ENCODE results near the gene CTCF. TPM values are rescaled to one million over a fixed set of nuclear protein-coding genes. Genes with fewer than 3 reads are reported as not detected.

The CTCF gene
- total and polyA plus RNA-seq, 10 of the 15 experiments (the other 5 are each of a cell fraction or from before 2014, with no cell fraction given), result 9.1 to 55.0 (median 41.8) TPM

DNA sequence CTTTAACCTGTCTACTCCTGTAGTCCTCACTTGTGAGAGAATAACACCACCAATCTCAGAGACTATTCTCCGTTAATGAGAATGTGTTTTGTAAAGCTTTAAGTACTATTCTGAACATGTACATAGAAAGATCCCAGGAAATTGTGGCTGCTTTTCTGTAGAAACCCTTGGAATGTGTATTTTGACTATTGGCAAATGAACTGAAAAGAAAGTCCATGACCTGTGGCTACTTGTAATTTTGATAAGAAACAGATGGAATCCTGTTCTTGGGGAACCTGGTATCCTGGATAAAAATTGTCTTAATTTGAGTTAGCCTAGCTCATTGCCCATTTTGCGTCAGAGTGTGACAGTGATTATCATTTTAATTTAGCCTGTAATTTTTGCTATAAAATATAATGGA, 9.1 kb downstream of the CTCF start:
- no peaks in the 10 kb centered on the region; the same call in 2 of the 3 replicates for H3K9me3 ChIP-seq (replicated peaks; ENCODE audit: control insufficient read depth, insufficient read depth, low read length)
- H3K4me2 ChIP-seq (ENCODE audit: control insufficient read depth, insufficient read depth), result no peak overlapping the region
- H3K27me3 ChIP-seq (replicated peaks in 1 of 2; ENCODE audit: control insufficient read depth in 2 of 2, insufficient read depth in 2 of 2, low read length in 1 of 2), result no peaks in the 10 kb centered on the region
- ATAC-seq, result no peak
- H3K4me1 ChIP-seq (ENCODE audit: control insufficient read depth, insufficient read depth, low read length), result peaks cover 3% of the 10 kb centered on the region; the same call in 1 of the 2 replicates
- in situ Hi-C loops (cut with MboI), result no loop called here
- peaks cover 48% of the 10 kb centered on the region for H3K79me2 ChIP-seq (ENCODE audit: control insufficient read depth, insufficient read depth, low read length)
- ChIA-PET CTCF (interaction anchor here (0.8 to 1.8 kb wide), 4 partner anchors 9 to 77 kb away, joined by 3 to 6 read pairs (median 4); partner anchors contain the start of gene CARMIL2), RAD21 (ENCODE audit: unreplicated experiment) (no interaction called here), POLR2A (interaction anchor here (0.5 kb wide), 2 partner anchors 15 to 1189 kb away, joined by 3 to 8 read pairs; no protein-coding TSS in a partner anchor), SMC1A (ENCODE audit: uncharacterized antibody, unreplicated experiment) (no interaction called here)
- H3K9ac ChIP-seq (ENCODE audit: control insufficient read depth, insufficient read depth, low read length), result no peak overlapping the region
- intact Hi-C loops (cut with micrococcal nuclease; ENCODE audit: unreplicated experiment), result no loop called here
- H3K4me3 ChIP-seq, result no peak overlapping the region
- no peak overlapping the region for H2AFZ ChIP-seq (ENCODE audit: control insufficient read depth, low read depth, low read length)
- DNase-seq (ENCODE audit: low read depth, low spot score), result no peak
- no peak for FAIRE-seq
- H3K36me3 ChIP-seq (ENCODE audit: control insufficient read depth in 2 of 2, insufficient read depth in 2 of 2, low read length in 1 of 2), result peaks cover 5 to 13% of the 10 kb centered on the region in 2 experiments
- TF ChIP-seq SMAD1 (IDR thresholded peaks at IDR 0.05; ENCODE audit: low read depth, partially characterized antibody) (no peak), CHD1 (IDR thresholded peaks at IDR 0.05; ENCODE audit: low read depth, low read length) (no peak), ESRRA (IDR thresholded peaks at IDR 0.05; ENCODE audit: low read length) (no peak), EGR1 (IDR thresholded peaks at IDR 0.05; ENCODE audit: borderline replicate concordance in 1 of 2, low read depth in 2 of 2, low read length in 2 of 2) (no peak), RFX5 (IDR thresholded peaks at IDR 0.05; ENCODE audit: low read depth, low read length) (no peak), NR2F1 (conservative IDR thresholded peaks at IDR 0.05) (no peak), HSF1 (IDR thresholded peaks at IDR 0.05; ENCODE audit: low read depth, low read length) (no peak), RBBP5 (conservative IDR thresholded peaks at IDR 0.05) (no peak), SMAD5 (IDR thresholded peaks at IDR 0.05; ENCODE audit: low read depth) (no peak), RELB (IDR thresholded peaks at IDR 0.05; ENCODE audit: low read depth) (no peak), CEBPB (IDR thresholded peaks at IDR 0.05; ENCODE audit: borderline replicate concordance in 1 of 2, low read depth in 2 of 2, low read length in 2 of 2) (no peak), SUPT20H (IDR thresholded peaks at IDR 0.05; ENCODE audit: borderline replicate concordance, control insufficient read depth, low read depth, low read length) (no peak), TCF7 (IDR thresholded peaks at IDR 0.05; ENCODE audit: borderline replicate concordance) (no peak)
- TF ChIP-seq, protein P1, sequence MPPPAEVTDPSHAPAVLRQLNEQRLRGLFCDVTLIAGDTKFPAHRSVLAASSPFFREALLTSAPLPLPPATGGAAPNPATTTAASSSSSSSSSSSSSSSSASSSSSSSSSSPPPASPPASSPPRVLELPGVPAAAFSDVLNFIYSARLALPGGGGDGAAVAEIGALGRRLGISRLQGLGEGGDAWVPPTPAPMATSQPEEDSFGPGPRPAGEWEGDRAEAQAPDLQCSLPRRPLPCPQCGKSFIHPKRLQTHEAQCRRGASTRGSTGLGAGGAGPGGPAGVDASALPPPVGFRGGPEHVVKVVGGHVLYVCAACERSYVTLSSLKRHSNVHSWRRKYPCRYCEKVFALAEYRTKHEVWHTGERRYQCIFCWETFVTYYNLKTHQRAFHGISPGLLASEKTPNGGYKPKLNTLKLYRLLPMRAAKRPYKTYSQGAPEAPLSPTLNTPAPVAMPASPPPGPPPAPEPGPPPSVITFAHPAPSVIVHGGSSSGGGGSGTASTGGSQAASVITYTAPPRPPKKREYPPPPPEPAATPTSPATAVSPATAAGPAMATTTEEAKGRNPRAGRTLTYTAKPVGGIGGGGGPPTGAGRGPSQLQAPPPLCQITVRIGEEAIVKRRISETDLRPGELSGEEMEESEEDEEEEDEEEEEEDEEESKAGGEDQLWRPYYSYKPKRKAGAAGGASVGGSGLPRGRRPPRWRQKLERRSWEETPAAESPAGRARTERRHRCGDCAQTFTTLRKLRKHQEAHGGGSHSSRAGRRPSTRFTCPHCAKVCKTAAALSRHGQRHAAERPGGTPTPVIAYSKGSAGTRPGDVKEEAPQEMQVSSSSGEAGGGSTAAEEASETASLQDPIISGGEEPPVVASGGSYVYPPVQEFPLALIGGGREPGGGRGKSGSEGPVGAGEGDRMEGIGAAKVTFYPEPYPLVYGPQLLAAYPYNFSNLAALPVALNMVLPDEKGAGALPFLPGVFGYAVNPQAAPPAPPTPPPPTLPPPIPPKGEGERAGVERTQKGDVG (CRISPR knock-in tag; IDR thresholded peaks at IDR 0.05), result no peak
- TF ChIP-seq, protein P2, sequence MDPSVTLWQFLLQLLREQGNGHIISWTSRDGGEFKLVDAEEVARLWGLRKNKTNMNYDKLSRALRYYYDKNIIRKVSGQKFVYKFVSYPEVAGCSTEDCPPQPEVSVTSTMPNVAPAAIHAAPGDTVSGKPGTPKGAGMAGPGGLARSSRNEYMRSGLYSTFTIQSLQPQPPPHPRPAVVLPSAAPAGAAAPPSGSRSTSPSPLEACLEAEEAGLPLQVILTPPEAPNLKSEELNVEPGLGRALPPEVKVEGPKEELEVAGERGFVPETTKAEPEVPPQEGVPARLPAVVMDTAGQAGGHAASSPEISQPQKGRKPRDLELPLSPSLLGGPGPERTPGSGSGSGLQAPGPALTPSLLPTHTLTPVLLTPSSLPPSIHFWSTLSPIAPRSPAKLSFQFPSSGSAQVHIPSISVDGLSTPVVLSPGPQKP (IDR thresholded peaks at IDR 0.05; ENCODE audit: low read depth, low read length), result no peak
- 98% methylated on average over 2 of the region's 2 CpGs for WGBS (ENCODE audit: insufficient coverage, insufficient replicate concordance, low lambda C conversion rate, missing lambda C conversion rate)
- H4K20me1 ChIP-seq (ENCODE audit: control insufficient read depth, insufficient read depth), result no peaks in the 10 kb centered on the region
- BruUV-seq (replicated peaks), result TSS peak; percentile 52
- H3K27ac ChIP-seq (ENCODE audit: control insufficient read depth, insufficient read depth), result no peak overlapping the region
